GM18951 (cell line): Measurements from ENCODE around the gene LCN12.

Source experiments
- POLR2A ChIP-seq: IDR thresholded peaks from 4 replicates; pipeline ENCODE4 v1.6.1; 2011; ENCODE audit warnings: mild to moderate bottlenecking; ENCODE audit not compliant: insufficient read length, insufficient read depth; ENCODE audit errors: extremely low read depth
- in situ Hi-C: fragments of 300-500 bp; cut with MboI; formaldehyde crosslinking; loops from one replicate; pipeline ENCODE4 v1.12.0; 2022; ENCODE audit warnings: low sequenced_read_pairs, mixed read lengths, inconsistent platforms; ENCODE audit not compliant: unreplicated experiment

Gene LCN12

GRCh38 chr9:136972743-136973142 is 20.7 kb downstream of the LCN12 start:
- TF ChIP-seq POLR2A = no peak
- in situ Hi-C loops = no loop called here

GRCh38 chr9:136973618-136974617 is 21.8 kb downstream of the LCN12 start:
- TF ChIP-seq POLR2A = no peak
- in situ Hi-C loops = no loop called here

GRCh38 chr9:136974817-136975535 is 22.9 kb downstream of the LCN12 start:
- no peak for TF ChIP-seq POLR2A
- in situ Hi-C loops = no loop called here

GRCh38 chr9:136975644-136976043 is 23.6 kb downstream of the LCN12 start:
- TF ChIP-seq POLR2A = no peak
- in situ Hi-C loops = no loop called here

- in situ Hi-C loops = no loop called here
- TF ChIP-seq POLR2A = no peak
Measured at GRCh38 chr9:136977223-136977622, 25.1 kb downstream of the LCN12 start, which contains the start of gene PTGDS. PTGDS (plus strand) TSS chr9:136977504; CDS start chr9:136977579, 75 bp downstream.

GRCh38 chr9:136977649-136978072 is 25.6 kb downstream of the LCN12 start:
- TF ChIP-seq POLR2A = no peak
- in situ Hi-C loops = no loop called here

GRCh38 chr9:136978073-136978864 is 26.2 kb downstream of the LCN12 start:
- no peak for TF ChIP-seq POLR2A
- in situ Hi-C loops = no loop called here

- in situ Hi-C loops = no loop called here
- TF ChIP-seq POLR2A = no peak
Measured at GRCh38 chr9:136978865-136979544, 26.9 kb downstream of the LCN12 start.

- in situ Hi-C loops = no loop called here
- no peak for TF ChIP-seq POLR2A
Measured at GRCh38 chr9:136979769-136980587, 27.9 kb downstream of the LCN12 start.

- TF ChIP-seq POLR2A = no peak
- in situ Hi-C loops = no loop called here
Measured at GRCh38 chr9:136980669-136981478, 28.8 kb downstream of the LCN12 start.
